Ishikawa (cell line): ENCODE measurements around the gene MYO7B.

ENCODE experiments used
- RAD21 ChIP-seq: IDR thresholded peaks from 2 replicates; pipeline ENCODE4 v1.6.1; 2012; ENCODE audit warnings: low read depth
- TAF1 ChIP-seq: IDR thresholded peaks from 2 replicates; pipeline ENCODE4 v1.6.1; 2012; ENCODE audit warnings: low read depth, mild to moderate bottlenecking
- TF ChIP-seq, protein P1 (sequence below): IDR thresholded peaks from 2 replicates; pipeline ENCODE4 v1.6.1; 2012

DNA sequence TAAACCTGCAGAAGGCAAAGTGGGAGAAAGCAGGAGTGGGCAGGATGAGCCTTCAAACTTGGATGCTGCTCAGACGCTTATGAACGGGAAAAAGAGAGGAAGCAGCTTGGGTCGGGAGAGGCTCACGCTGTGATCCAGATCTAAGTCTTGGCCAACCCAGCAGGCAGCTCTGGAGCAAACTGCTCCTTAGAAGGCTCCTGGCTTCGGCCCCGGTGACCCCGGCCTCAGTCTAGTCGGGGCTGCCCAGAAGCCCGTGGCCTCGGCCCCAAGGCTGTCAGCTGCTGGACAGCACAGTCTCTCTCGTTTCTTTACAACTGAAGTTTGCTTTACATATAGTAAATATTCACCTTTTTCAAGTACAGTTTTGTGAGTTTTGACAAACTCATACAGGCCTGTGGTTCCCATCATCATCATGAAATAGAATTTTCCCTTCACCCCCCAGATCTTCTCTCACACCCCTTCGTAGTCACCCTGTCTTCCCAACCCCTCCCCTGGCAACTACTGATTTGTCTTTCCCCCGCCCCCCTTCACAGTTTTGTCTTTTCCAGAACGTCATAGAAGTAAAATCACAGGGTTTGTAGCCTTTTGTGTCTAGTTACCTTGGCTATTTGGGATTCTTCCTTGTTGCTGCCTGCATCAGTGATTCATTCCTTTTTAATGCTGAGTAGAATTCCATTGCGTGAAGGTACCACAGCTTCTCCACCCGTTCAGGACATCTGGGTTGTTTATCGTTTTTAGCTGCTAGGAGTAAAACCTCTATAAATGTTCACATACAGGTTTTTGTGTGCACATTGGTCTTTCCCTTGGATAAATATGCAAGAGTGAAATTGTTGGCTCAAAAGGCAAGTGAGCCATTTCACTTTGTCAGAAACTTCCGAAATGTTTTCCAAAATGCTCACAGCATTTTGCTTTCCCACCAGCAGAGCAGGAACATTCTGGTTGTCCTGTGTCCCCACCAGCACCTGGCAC is 35.1 kb downstream of the MYO7B start:
- TF ChIP-seq TAF1 (no peak), RAD21 (no peak)
- TF ChIP-seq, protein P1, sequence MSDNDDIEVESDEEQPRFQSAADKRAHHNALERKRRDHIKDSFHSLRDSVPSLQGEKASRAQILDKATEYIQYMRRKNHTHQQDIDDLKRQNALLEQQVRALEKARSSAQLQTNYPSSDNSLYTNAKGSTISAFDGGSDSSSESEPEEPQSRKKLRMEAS, result no peak
